Esophagus muscularis mucosa (tissue), 4 donors: ENCODE measurements around the gene MX2. TPM values are rescaled to one million over a fixed set of nuclear protein-coding genes. Genes with fewer than 3 reads are reported as not detected.

Experiments used
- DNase-seq: peaks from one replicate; pipeline ENCODE4 v3.0.0-alpha.2; 2017; ENCODE audit errors: extremely low spot score
- H3K27ac ChIP-seq, 4 donors: fragments of 200-600 bp; sonication (generic); replicated peaks in 1 of 4; 1 replicate in 3 of 4; 2 replicates in 1 of 4; pipeline ENCODE4 v1.5.1; 2016 to 2019; ENCODE audit warnings: mild to moderate bottlenecking in 1 of 4
- H3K27me3 ChIP-seq, 4 donors: fragments of 200-600 bp; sonication (generic); one replicate each; pipeline versions ENCODE4 v1.5.1 to v1.6.0; 2016 to 2019
- H3K36me3 ChIP-seq, 4 donors: fragments of 200-600 bp; sonication (generic); one replicate each; pipeline ENCODE4 v1.5.1; 2016 to 2019
- H3K4me1 ChIP-seq, 4 donors: fragments of 200-600 bp; sonication (generic); one replicate each; pipeline ENCODE4 v1.5.1; 2016 to 2019
- H3K4me3 ChIP-seq, 4 donors: fragments of 200-600 bp; sonication (generic); 1 replicate in 2 of 4; 2 replicates in 2 of 4; pipeline ENCODE4 v1.5.1; 2016 to 2019; ENCODE audit warnings: mild to moderate bottlenecking in 4 of 4, moderate library complexity in 1 of 4
- H3K9me3 ChIP-seq, 4 donors: fragments of 200-600 bp; sonication (generic); 1 replicate in 3 of 4; 2 replicates in 1 of 4; pipeline ENCODE4 v1.5.1; 2016 to 2019
- EP300 ChIP-seq: sonication (generic); formaldehyde crosslinking; IDR thresholded peaks from one replicate; pipeline ENCODE4 v1.6.1; 2017; ENCODE audit warnings: antibody characterized with exemption
- POLR2A ChIP-seq: fragments of 450-650 bp; IDR thresholded peaks from one replicate; pipeline ENCODE4 v1.6.1; 2017; ENCODE audit warnings: antibody characterized with exemption, moderate library complexity, mild to moderate bottlenecking, low read depth
- POLR2AphosphoS5 ChIP-seq, 2 donors: sonication (generic); formaldehyde crosslinking; IDR thresholded peaks; one replicate each; pipeline ENCODE4 v1.6.1; 2017; ENCODE audit warnings: antibody characterized with exemption in 2 of 2
- WGBS: methylation state at CpG from one replicate; pipeline ENCODE4 v1.1.5; 2018; 5-methylcytosine and 5-hydroxymethylcytosine counted together
- intact Hi-C: fragments of 100-400 bp; cut with DNase I; formaldehyde crosslinking; loops from one replicate; pipeline ENCODE4 v1.15.1; 2023
- total RNA-seq, 4 donors: library from RNA; depleted of rRNA; stranded (reverse); fragments of >200 nt; gene quantifications; one replicate each; pipeline versions ENCODE4 v1.1.0 to v1.2.1, GENCODE V29; 2016
- TF ChIP-seq, protein P1 (sequence below), 3 experiments: fragments of 200-600 bp in 2 of 3; fragments of 450-650 bp in 1 of 3; sonication (generic) in 2 of 3; IDR thresholded peaks; one replicate each; pipeline ENCODE4 v1.5.1; 2017 to 2019; ENCODE audit warnings: antibody characterized with exemption in 3 of 3, mild to moderate bottlenecking in 2 of 3, moderate library complexity in 1 of 3

The MX2 gene
- total RNA-seq, 4 donors from 2014 or later = 5.4 to 19.7 (median 7.0) TPM

DNA sequence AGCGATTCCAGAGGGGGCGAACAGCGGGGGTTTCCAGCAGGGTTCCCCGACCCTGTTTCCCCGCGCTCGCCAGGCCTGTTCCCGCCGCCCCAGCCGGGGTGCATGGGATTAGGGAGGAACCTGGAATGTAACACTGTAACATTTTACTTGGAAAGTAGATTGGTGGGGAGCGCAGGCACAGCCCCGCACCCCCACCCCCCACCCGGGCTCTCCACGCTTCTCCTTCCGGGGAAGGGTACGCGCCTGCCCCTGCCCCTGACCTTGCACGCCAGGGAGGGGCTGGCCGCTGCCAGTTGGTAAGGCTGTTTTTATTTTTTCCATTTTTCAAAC is 44.8 kb upstream of the MX2 start:
- DNase-seq = no peak
- intact Hi-C loops = no loop called here
- WGBS = 13% methylated on average over 2 of the region's 19 CpGs
- peaks cover 10 to 14% (median 13%) of the 10 kb centered on the region in 4 donors for H3K4me1 ChIP-seq
- no peaks in the 10 kb centered on the region for H3K36me3 ChIP-seq
- H3K27ac ChIP-seq = no peak overlapping the region
- TF ChIP-seq, protein P1, sequence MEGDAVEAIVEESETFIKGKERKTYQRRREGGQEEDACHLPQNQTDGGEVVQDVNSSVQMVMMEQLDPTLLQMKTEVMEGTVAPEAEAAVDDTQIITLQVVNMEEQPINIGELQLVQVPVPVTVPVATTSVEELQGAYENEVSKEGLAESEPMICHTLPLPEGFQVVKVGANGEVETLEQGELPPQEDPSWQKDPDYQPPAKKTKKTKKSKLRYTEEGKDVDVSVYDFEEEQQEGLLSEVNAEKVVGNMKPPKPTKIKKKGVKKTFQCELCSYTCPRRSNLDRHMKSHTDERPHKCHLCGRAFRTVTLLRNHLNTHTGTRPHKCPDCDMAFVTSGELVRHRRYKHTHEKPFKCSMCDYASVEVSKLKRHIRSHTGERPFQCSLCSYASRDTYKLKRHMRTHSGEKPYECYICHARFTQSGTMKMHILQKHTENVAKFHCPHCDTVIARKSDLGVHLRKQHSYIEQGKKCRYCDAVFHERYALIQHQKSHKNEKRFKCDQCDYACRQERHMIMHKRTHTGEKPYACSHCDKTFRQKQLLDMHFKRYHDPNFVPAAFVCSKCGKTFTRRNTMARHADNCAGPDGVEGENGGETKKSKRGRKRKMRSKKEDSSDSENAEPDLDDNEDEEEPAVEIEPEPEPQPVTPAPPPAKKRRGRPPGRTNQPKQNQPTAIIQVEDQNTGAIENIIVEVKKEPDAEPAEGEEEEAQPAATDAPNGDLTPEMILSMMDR (IDR thresholded peaks at IDR 0.05) = no peak
- TF ChIP-seq POLR2AphosphoS5 (IDR thresholded peaks at IDR 0.05) (no peak), EP300 (no peak), POLR2A (no peak)
- peak overlapping the region; percentile 36 to 55 (median 42) for H3K4me3 ChIP-seq
- H3K27me3 ChIP-seq = peaks cover 0 to 36% (median 14%) of the 10 kb centered on the region in 4 donors
- no peaks in the 10 kb centered on the region for H3K9me3 ChIP-seq

DNA sequence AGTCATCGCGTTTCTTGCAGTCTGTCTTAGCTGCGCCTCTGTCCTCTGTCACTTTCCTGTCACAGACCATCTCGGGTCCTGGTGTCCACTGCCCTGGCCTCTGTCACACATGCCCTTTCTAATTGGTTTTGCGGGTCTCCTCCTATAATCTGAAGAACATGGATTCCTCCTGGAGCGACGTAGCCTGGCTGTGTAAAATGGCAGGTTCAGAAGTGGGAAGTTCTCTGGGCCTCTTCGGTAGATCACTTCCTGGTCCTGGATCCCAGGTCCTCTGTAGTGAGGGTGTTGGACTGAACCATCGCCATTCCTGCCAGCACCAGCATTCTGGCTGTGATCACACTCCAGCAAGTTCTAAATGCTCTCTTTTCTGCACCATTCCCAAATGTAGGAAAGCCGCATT is 44.4 kb upstream of the MX2 start:
- Histone ChIP-seq H3K36me3 (no peaks in the 10 kb centered on the region), H3K4me3 (no peak overlapping the region), H3K9me3 (no peaks in the 10 kb centered on the region), H3K4me1 (peaks cover 10 to 14% (median 13%) of the 10 kb centered on the region in 4 donors), H3K27ac (no peak overlapping the region), H3K27me3 (peaks cover 0 to 36% (median 14%) of the 10 kb centered on the region in 4 donors)
- DNase-seq = no peak
- WGBS = 79% methylated on average over 10 of the region's 10 CpGs
- intact Hi-C loops = no loop called here
- TF ChIP-seq, protein P1 (IDR thresholded peaks at IDR 0.05) = no peak

DNA sequence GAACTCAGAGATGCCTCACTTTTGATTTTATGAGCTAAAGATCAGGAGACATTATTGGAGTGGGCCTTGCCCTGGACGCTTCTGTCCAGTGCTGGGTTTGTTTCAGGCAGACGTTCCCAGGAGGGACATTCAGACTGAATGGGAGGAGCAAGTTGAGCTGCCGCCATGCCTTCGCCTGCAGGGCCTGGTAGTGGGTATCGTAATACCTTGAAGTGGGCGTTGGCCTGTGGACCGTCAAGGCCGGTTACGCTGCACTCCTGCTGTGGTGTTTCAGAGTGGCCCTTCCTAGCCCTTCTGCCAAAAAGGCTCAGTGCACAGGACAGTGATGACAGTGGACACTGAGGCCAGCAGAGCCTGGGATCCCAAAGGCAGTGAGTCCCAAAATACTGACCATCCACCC is 43.6 kb upstream of the MX2 start:
- intact Hi-C loops = no loop called here
- DNase-seq = no peak
- Histone ChIP-seq H3K36me3 (no peaks in the 10 kb centered on the region), H3K4me1 (peaks cover 10 to 14% (median 13%) of the 10 kb centered on the region in 4 donors), H3K4me3 (no peak overlapping the region), H3K27ac (no peak overlapping the region), H3K27me3 (peaks cover 0 to 36% (median 14%) of the 10 kb centered on the region in 4 donors), H3K9me3 (no peaks in the 10 kb centered on the region)
- TF ChIP-seq POLR2A (no peak), EP300 (no peak), POLR2AphosphoS5 (IDR thresholded peaks at IDR 0.05) (no peak)
- TF ChIP-seq, protein P1 (IDR thresholded peaks at IDR 0.05) = no peak
- WGBS = 93% methylated on average over 9 of the region's 9 CpGs

DNA sequence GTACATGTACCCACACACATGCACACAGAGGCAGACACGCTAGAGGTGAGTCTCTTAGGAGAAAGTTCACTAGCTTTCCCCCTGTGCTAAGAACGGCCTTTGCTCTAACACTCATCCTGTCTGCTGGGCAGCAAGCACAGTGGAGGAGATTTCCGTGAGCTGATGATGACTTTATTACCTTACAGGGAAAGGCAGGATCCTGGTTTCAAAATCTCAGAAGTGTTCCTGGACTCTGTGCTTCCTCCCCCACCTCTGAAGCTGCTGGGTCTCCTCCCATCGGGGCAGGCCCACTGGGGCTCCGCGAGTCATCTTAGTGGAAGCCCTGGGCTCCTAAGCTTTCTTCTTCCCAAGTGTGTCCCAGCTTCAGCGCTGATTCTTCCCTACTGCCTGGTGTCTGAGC is 42.6 kb upstream of the MX2 start:
- Histone ChIP-seq H3K36me3 (no peaks in the 10 kb centered on the region), H3K4me1 (peaks cover 10 to 14% (median 13%) of the 10 kb centered on the region in 4 donors), H3K27ac (no peak overlapping the region), H3K4me3 (no peak overlapping the region), H3K27me3 (peaks cover 0 to 36% (median 14%) of the 10 kb centered on the region in 4 donors), H3K9me3 (no peaks in the 10 kb centered on the region)
- whole genome bisulfite sequencing = 80% methylated on average over 7 of the region's 7 CpGs
- TF ChIP-seq, protein P1 (IDR thresholded peaks at IDR 0.05) = no peak
- TF ChIP-seq POLR2A (no peak), POLR2AphosphoS5 (IDR thresholded peaks at IDR 0.05) (no peak), EP300 (no peak)
- no peak for DNase-seq
- intact Hi-C loops = no loop called here

DNA sequence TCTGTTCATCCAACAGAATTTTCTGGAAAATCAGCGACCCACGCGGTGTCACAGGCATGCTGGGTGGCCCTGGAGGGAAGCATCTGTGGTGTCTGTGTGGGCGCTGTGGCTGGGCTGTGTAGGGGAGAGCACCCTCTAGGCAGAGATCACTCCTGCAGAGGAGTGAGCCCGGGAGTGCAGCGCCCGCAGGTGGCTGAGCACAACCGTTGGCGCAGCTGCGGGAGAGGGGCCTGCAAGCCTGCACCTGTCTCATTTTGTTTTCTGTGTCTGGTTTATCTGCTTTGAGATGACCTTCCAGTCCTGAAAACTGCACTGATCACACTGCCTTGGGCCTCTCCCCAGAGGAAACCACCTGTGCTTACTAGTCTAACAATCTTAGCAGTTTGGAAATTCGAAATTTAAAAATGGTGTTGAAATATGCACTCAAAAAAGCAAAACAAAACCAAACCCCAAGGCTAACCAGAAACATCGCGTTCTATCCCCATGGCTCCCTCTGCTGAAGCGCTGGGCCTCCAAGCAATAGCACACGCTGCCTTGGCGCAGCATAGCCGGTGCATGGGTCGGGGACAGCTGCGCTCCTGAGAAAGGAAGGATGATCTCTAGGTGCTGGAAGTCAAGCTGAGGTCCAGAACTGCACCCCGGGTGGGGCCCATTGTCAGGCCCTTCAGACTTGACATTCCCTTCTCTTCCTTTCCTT is 40.5 kb upstream of the MX2 start:
- 82% methylated on average over 13 of the region's 20 CpGs for WGBS
- intact Hi-C loops = no loop called here

More for the DNA sequence above, 40.5 kb upstream of the MX2 start:
- H3K27ac ChIP-seq = no peak overlapping the region
- peaks cover 0 to 26% (median 10%) of the 10 kb centered on the region in 4 donors for H3K27me3 ChIP-seq
- H3K4me3 ChIP-seq = no peak overlapping the region
- no peaks in the 10 kb centered on the region for H3K9me3 ChIP-seq
- no peak for DNase-seq
- no peaks in the 10 kb centered on the region for H3K36me3 ChIP-seq
- H3K4me1 ChIP-seq = peaks cover 7 to 10% (median 9%) of the 10 kb centered on the region in 4 donors
- TF ChIP-seq EP300 = no peak
- TF ChIP-seq, protein P1 (IDR thresholded peaks at IDR 0.05) = no peak
- TF ChIP-seq POLR2A = no peak
- TF ChIP-seq POLR2AphosphoS5 (IDR thresholded peaks at IDR 0.05) = no peak
